Gastrocnemius medialis (tissue), 4 donors: ENCODE data around the gene ZRANB3.

Experiments used
- CTCF ChIP-seq, 5 experiments: fragments of 450-650 bp in 3 of 5; fragments of 200-600 bp in 2 of 5; sonication (generic) in 2 of 5; IDR thresholded peaks in 4 of 5; conservative IDR thresholded peaks in 1 of 5; 1 replicate in 4 of 5; 2 replicates in 1 of 5; pipeline ENCODE4 v1.5.1; 2016 to 2019; ENCODE audit warnings: antibody characterized with exemption in 5 of 5, mild to moderate bottlenecking in 3 of 5, moderate library complexity in 3 of 5
- POLR2A ChIP-seq, 2 donors: fragments of 450-650 bp; IDR thresholded peaks; one replicate each; pipeline ENCODE4 v1.6.1; 2017; ENCODE audit warnings: antibody characterized with exemption in 2 of 2, mild to moderate bottlenecking in 2 of 2, moderate library complexity in 2 of 2

- no peak for TF ChIP-seq CTCF (IDR thresholded peaks at IDR 0.05 in 4 of 5, conservative IDR thresholded peaks at IDR 0.05 in 1 of 5)
- TF ChIP-seq POLR2A (IDR thresholded peaks at IDR 0.05), result no peak
Observed at GRCh38 chr2:135162377-135162776, 368.6 kb downstream of the ZRANB3 start.
